Measurements from ENCODE around the gene ZNF469.

ZNF469 gene

GRCh38 chr16:88365244-88365865, 17.4 kb upstream of the ZNF469 start:
- no peaks in the 10 kb centered on the region for H3K36me3 ChIP-seq (ENCODE audit: control insufficient read depth, insufficient read depth, low read length, severe bottlenecking)
- H3K4me3 ChIP-seq (ENCODE audit: low read length): no peak overlapping the region
- no peak overlapping the region for H3K9ac ChIP-seq (ENCODE audit: low read length)
- peaks cover 14% of the 10 kb centered on the region for H3K27me3 ChIP-seq (replicated peaks; ENCODE audit: control insufficient read depth, insufficient read depth, low read length)
- no peaks in the 10 kb centered on the region for H3K4me1 ChIP-seq (ENCODE audit: control insufficient read depth, insufficient read depth, low read length)
- peaks cover 24% of the 10 kb centered on the region for H3K9me3 ChIP-seq (ENCODE audit: control insufficient read depth, low read length)
- DNase-seq (ENCODE audit: low read depth): no peak

- DNase-seq (ENCODE audit: low read depth): no peak
- Histone ChIP-seq H3K36me3 (ENCODE audit: control insufficient read depth, insufficient read depth, low read length, severe bottlenecking) (no peaks in the 10 kb centered on the region), H3K27me3 (replicated peaks; ENCODE audit: control insufficient read depth, insufficient read depth, low read length) (peaks cover 17% of the 10 kb centered on the region), H3K9me3 (ENCODE audit: control insufficient read depth, low read length) (peaks cover 24% of the 10 kb centered on the region), H3K4me1 (ENCODE audit: control insufficient read depth, insufficient read depth, low read length) (no peaks in the 10 kb centered on the region), H3K4me3 (ENCODE audit: low read length) (no peak overlapping the region), H3K9ac (ENCODE audit: low read length) (no peak overlapping the region)
Observed at GRCh38 chr16:88366032-88366703, 16.6 kb upstream of the ZNF469 start.

GRCh38 chr16:88366704-88367047, 16.1 kb upstream of the ZNF469 start:
- no peak for DNase-seq (ENCODE audit: low read depth)
- Histone ChIP-seq H3K9me3 (ENCODE audit: control insufficient read depth, low read length) (peaks cover 19% of the 10 kb centered on the region), H3K9ac (ENCODE audit: low read length) (no peak overlapping the region), H3K36me3 (ENCODE audit: control insufficient read depth, insufficient read depth, low read length, severe bottlenecking) (no peaks in the 10 kb centered on the region), H3K4me3 (ENCODE audit: low read length) (no peak overlapping the region), H3K4me1 (ENCODE audit: control insufficient read depth, insufficient read depth, low read length) (no peaks in the 10 kb centered on the region), H3K27me3 (replicated peaks; ENCODE audit: control insufficient read depth, insufficient read depth, low read length) (peaks cover 15% of the 10 kb centered on the region)

GRCh38 chr16:88367560-88367959, 15.2 kb upstream of the ZNF469 start:
- Histone ChIP-seq H3K9me3 (ENCODE audit: control insufficient read depth, low read length) (peaks cover 10% of the 10 kb centered on the region), H3K4me1 (ENCODE audit: control insufficient read depth, insufficient read depth, low read length) (no peaks in the 10 kb centered on the region), H3K36me3 (ENCODE audit: control insufficient read depth, insufficient read depth, low read length, severe bottlenecking) (no peaks in the 10 kb centered on the region), H3K9ac (ENCODE audit: low read length) (no peak overlapping the region), H3K27me3 (replicated peaks; ENCODE audit: control insufficient read depth, insufficient read depth, low read length) (peaks cover 11% of the 10 kb centered on the region), H3K4me3 (ENCODE audit: low read length) (no peak overlapping the region)
- no peak for DNase-seq (ENCODE audit: low read depth)

DNA sequence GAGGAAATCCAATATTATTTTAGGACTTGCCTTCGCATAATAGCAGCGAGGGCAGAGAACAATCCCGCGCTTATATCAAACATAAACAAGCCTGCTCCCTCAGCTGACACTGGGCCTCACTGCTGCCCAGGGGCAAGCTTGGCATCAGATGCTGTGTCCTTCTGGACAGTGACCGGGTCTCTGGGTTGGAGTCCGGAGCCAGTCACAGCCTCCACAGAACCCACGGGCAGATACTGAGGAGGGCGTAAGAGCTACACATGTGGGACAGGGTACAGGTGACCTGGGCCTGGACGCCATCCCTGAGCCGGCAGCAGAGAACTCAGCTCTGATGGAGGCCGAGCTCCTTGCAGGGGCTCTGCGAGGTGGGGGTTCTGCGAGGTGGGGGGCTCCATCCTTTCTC, 14.7 kb upstream of the ZNF469 start:
- Histone ChIP-seq H3K4me1 (ENCODE audit: control insufficient read depth, insufficient read depth, low read length) (no peaks in the 10 kb centered on the region), H3K36me3 (ENCODE audit: control insufficient read depth, insufficient read depth, low read length, severe bottlenecking) (no peaks in the 10 kb centered on the region), H3K9ac (ENCODE audit: low read length) (no peak overlapping the region), H3K4me3 (ENCODE audit: low read length) (no peak overlapping the region), H3K27me3 (replicated peaks; ENCODE audit: control insufficient read depth, insufficient read depth, low read length) (peaks cover 11% of the 10 kb centered on the region), H3K9me3 (ENCODE audit: control insufficient read depth, low read length) (peaks cover 6% of the 10 kb centered on the region)
- DNase-seq (ENCODE audit: low read depth): no peak

- no peak for DNase-seq (ENCODE audit: low read depth)
- H3K36me3 ChIP-seq (ENCODE audit: control insufficient read depth, insufficient read depth, low read length, severe bottlenecking): no peaks in the 10 kb centered on the region
- no peaks in the 10 kb centered on the region for H3K4me1 ChIP-seq (ENCODE audit: control insufficient read depth, insufficient read depth, low read length)
- no peak overlapping the region for H3K4me3 ChIP-seq (ENCODE audit: low read length)
- H3K9me3 ChIP-seq (ENCODE audit: control insufficient read depth, low read length): no peaks in the 10 kb centered on the region
- peaks cover 11% of the 10 kb centered on the region for H3K27me3 ChIP-seq (replicated peaks; ENCODE audit: control insufficient read depth, insufficient read depth, low read length)
- no peak overlapping the region for H3K9ac ChIP-seq (ENCODE audit: low read length)
Observed at GRCh38 chr16:88368994-88369393, 13.8 kb upstream of the ZNF469 start.

- Histone ChIP-seq H3K9ac (ENCODE audit: low read length) (no peak overlapping the region), H3K4me1 (ENCODE audit: control insufficient read depth, insufficient read depth, low read length) (no peaks in the 10 kb centered on the region), H3K36me3 (ENCODE audit: control insufficient read depth, insufficient read depth, low read length, severe bottlenecking) (no peaks in the 10 kb centered on the region), H3K4me3 (ENCODE audit: low read length) (no peak overlapping the region), H3K9me3 (ENCODE audit: control insufficient read depth, low read length) (no peaks in the 10 kb centered on the region), H3K27me3 (replicated peaks; ENCODE audit: control insufficient read depth, insufficient read depth, low read length) (peaks cover 11% of the 10 kb centered on the region)
- no peak for DNase-seq (ENCODE audit: low read depth)
Observed at GRCh38 chr16:88369447-88370008, 13.2 kb upstream of the ZNF469 start.

- DNase-seq (ENCODE audit: low read depth): no peak
- Histone ChIP-seq H3K36me3 (ENCODE audit: control insufficient read depth, insufficient read depth, low read length, severe bottlenecking) (no peaks in the 10 kb centered on the region), H3K9ac (ENCODE audit: low read length) (no peak overlapping the region), H3K9me3 (ENCODE audit: control insufficient read depth, low read length) (no peaks in the 10 kb centered on the region), H3K27me3 (replicated peaks; ENCODE audit: control insufficient read depth, insufficient read depth, low read length) (peaks cover 11% of the 10 kb centered on the region), H3K4me1 (ENCODE audit: control insufficient read depth, insufficient read depth, low read length) (no peaks in the 10 kb centered on the region), H3K4me3 (ENCODE audit: low read length) (no peak overlapping the region)
Observed at GRCh38 chr16:88370365-88370764, 12.4 kb upstream of the ZNF469 start.

DNA sequence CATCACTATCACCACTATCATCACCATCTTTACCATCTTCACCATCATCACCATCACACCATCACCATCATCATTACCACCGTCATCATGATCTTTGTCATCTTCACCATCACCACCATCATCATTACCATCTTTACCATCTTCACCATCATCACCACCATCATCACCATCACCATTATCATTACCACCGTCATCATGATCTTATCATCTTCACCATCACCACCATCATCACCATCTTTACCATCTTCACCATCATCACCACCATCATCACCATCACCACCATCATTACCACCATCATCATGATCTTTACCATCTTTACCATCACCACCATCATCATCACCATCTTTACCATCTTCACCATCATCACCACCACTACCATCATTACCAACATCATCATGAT, 10.2 kb upstream of the ZNF469 start:
- no peak for DNase-seq (ENCODE audit: low read depth)

DNA sequence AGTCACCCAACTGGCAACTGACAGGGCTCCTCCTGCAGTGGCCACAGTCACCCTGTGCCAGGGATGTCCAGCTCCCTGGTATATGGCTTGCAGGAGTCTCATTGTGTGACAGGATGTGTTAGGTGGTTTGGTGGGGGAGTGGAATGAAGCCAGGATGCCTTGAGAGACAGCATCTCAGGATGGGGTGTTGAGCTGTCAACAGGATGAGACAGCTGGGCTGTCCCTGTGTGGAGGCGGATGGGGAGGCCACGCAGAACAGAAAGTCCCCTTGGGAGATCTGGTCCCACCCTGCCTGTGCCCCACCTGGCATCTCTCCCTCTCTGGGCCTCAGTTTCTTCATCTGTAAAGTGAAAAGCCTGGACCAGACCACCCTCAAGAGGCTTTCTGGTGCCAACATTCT, 9.5 kb upstream of the ZNF469 start:
- H3K4me3 ChIP-seq (ENCODE audit: low read length): no peak overlapping the region
- DNase-seq (ENCODE audit: low read depth): no peak
- no peak overlapping the region for H3K9ac ChIP-seq (ENCODE audit: low read length)
- peaks cover 7% of the 10 kb centered on the region for H3K27me3 ChIP-seq (replicated peaks; ENCODE audit: control insufficient read depth, insufficient read depth, low read length)
- H3K4me1 ChIP-seq (ENCODE audit: control insufficient read depth, insufficient read depth, low read length): no peaks in the 10 kb centered on the region
- no peaks in the 10 kb centered on the region for H3K36me3 ChIP-seq (ENCODE audit: control insufficient read depth, insufficient read depth, low read length, severe bottlenecking)
- H3K9me3 ChIP-seq (ENCODE audit: control insufficient read depth, low read length): no peaks in the 10 kb centered on the region

More for the DNA sequence above, 10.2 kb upstream of the ZNF469 start:
- no peaks in the 10 kb centered on the region for H3K4me1 ChIP-seq (ENCODE audit: control insufficient read depth, insufficient read depth, low read length)
- H3K36me3 ChIP-seq (ENCODE audit: control insufficient read depth, insufficient read depth, low read length, severe bottlenecking): no peaks in the 10 kb centered on the region
- no peaks in the 10 kb centered on the region for H3K9me3 ChIP-seq (ENCODE audit: control insufficient read depth, low read length)
- H3K4me3 ChIP-seq (ENCODE audit: low read length): no peak overlapping the region
- H3K27me3 ChIP-seq (replicated peaks; ENCODE audit: control insufficient read depth, insufficient read depth, low read length): peaks cover 11% of the 10 kb centered on the region
- no peak overlapping the region for H3K9ac ChIP-seq (ENCODE audit: low read length)

- Histone ChIP-seq H3K36me3 (ENCODE audit: control insufficient read depth, insufficient read depth, low read length, severe bottlenecking) (no peaks in the 10 kb centered on the region), H3K9me3 (ENCODE audit: control insufficient read depth, low read length) (no peaks in the 10 kb centered on the region), H3K4me3 (ENCODE audit: low read length) (no peak overlapping the region), H3K27me3 (replicated peaks; ENCODE audit: control insufficient read depth, insufficient read depth, low read length) (peaks cover 7% of the 10 kb centered on the region), H3K4me1 (ENCODE audit: control insufficient read depth, insufficient read depth, low read length) (no peaks in the 10 kb centered on the region), H3K9ac (ENCODE audit: low read length) (no peak overlapping the region)
- no peak for DNase-seq (ENCODE audit: low read depth)
Observed at GRCh38 chr16:88373927-88374492, 8.7 kb upstream of the ZNF469 start.
